Umbilical cord (tissue), 2 donors: ENCODE data around the gene SMYD1. TPM values are rescaled to one million over a fixed set of nuclear protein-coding genes. Genes with fewer than 3 reads are reported as not detected.

Experiments
- DNase-seq: peaks from one replicate; pipeline ENCODE4 v3.0.0-alpha.2; 2015; ENCODE audit warnings: low spot score
- total RNA-seq: library from RNA; depleted of rRNA; stranded (reverse); fragments of >200 nt; gene quantifications from one replicate; pipeline ENCODE4 v1.2.3, GENCODE V29; 2014; ENCODE audit warnings: low replicate concordance; ENCODE audit not compliant: insufficient read depth

SMYD1 gene
- total RNA-seq, 1 donor from 2014 or later, result 0.72 TPM

- peak; percentile 98 for DNase-seq
These were observed 12.1 kb upstream of the SMYD1 start, which contains the start of gene KRCC1 for GRCh38 chr2:88055371-88056128. Gene KRCC1 (minus strand): TSS chr2:88055783. CDS start chr2:88028563, 27,220 bp downstream.

DNA sequence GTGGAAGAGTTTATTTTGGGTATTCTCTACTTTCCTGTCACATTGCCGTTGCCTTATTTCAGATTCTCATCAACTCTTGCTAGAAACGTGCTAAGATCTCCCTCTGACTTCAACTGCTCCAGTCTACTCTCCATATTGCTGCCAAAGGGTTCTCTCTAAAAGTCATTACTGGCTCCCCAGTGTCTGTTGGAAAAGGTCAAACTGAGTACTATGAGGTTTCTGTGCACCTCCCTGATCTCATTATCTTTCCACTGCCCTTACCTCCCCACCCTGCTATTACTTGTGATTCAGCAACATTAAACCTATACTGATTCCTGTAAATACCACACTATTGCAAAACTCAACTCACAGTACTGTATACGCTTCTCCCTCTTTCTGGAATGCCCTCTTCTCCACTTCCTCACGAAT is 10.2 kb upstream of the SMYD1 start:
- DNase-seq, result peak; percentile 43

DNA sequence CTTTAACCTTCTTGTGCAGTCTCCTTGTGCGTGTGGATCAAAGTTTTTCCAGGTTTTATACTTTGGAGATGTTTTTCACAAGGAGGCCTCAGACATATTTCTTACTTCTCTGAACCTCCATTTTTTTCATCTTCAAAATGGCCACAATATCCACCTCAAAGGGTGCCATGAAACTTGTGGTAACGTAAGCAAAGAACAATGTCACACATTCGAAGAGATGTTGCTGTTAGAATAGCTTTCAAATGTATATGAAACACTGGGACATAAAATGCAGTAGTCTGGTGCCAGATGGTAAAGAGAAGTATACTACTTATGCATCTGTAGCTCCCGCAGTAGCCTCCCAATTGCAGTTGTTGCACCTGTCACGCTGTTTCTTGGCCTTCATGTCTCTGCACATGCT is 9.4 kb upstream of the SMYD1 start:
- no peak for DNase-seq

DNA sequence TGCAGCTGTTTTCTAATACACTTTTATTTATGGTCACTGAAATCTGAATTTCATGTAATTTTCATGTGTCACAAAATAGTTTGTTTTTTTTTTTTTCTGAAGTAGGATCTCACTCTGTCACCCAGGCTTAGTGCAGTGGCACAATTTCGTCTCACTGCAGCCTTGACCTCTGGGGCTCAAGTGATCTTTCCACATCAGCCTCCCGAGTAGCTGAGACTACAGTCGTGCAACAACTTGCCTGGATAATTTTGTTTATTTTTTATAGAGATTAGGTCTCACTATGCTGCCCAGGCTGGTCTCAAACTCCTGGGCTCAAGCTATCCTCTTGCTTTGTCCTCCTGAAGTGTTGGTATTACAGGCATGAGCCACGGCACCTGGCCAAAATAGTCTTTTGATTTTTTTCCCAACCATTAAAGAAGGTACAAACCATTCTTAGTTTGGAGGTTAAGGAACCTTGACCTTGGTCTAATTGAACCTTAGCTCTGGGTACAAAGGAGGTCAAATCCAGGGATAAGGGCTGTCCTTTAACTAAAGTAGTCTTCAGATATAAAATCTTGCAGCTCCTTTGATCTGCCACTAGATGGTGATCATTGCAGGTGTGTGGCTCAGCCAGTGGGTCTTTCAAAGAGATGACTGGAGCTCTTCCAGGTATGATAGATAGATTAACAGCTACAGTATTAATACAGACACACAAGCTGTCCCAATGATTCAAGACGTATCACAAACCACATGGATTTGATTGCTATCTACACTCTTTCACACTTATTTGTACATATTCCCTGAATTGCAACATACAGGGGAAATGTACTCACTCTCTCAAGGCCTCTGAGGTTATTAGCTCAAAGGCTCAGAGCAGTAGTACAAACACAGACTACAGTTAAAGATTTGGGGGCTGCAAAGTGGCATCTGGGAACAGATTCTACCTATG is 7.4 kb upstream of the SMYD1 start:
- DNase-seq, result peak; percentile 42

DNA sequence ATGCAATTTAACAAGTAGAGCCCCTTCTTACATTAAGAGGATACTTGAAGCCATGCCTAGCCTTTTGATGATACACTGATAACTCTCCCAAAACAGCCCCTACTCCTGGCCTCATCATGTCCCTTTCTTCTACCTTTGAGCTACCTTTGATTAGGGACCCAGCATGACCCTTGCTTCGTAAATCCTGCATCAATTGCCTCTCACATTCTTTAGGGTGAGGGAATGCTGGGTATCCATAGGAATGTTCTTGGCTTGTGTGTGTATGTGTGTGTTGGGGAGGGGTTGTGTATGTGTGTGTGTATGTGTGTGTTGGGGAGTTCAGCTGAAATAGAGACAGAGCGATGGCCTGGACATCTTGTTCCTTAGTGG is 6.7 kb upstream of the SMYD1 start:
- no peak for DNase-seq

GRCh38 chr2:88061295-88061694 is 6.3 kb upstream of the SMYD1 start:
- DNase-seq, result no peak

GRCh38 chr2:88066543-88066942 is 1.1 kb upstream of the SMYD1 start:
- DNase-seq, result peak; percentile 35

GRCh38 chr2:88067189-88067588 is 436 bp upstream of the SMYD1 start:
- DNase-seq, result no peak

GRCh38 chr2:88068044-88068443 is 419 bp downstream of the SMYD1 start:
- no peak for DNase-seq

- no peak for DNase-seq
These were observed 1.5 kb downstream of the SMYD1 start for GRCh38 chr2:88069117-88069516.

DNA sequence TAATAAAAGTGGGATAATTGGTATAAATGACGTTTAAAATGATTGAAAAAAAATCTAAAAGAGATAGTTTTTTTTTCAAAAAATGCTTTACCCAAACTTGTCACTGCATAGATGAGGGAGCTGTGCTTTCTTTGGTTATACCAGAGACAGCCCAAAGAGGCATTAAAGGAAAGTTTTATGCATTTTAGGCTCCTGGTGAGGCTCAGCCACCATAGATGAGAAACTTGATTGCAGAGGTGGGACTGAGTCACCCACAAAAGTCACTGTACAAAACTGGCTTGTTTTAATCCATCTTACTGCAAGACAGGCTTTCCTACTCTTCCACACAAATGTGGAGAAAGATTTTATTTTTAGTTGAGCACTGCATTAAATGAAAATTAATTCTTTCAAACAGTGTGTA is 2.4 kb downstream of the SMYD1 start:
- DNase-seq, result no peak

DNA sequence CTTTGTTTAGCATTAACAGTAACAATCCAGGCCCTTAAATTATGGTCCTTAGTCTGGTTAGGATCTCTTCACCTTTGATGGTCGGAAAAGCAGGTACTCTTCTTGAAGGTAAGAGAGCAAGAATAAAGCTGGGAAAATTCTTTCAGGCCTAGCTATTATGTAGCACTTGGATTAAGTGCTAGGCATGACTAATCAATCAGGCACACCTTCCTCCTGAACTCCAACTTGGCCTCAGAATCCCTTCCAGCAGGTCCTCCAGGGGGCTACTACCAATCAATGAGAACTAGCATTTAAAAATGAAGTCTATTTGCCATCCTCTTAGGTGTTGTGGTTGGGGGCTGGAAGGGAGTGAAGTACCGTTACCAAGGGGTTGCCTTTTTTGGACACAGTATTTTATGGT is 3.7 kb downstream of the SMYD1 start:
- DNase-seq, result no peak

DNA sequence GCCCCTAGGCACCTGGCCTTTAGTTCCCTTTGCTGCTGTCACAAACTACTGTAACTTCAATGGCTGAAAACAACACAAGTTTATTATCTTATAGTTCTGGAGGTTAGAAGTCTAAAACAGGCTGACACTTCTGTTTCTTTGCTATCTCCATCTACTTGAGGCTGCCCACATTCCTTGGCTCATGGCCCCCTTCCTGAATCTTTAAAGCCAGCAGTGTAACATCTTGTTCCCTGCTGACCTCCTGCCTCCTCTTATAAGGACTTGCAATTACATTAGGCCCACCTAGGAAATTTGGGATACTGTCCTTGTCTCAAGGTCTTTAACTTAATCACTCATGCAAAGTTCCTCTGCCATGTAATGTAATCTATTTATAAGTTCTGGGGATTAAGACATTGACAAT is 6.5 kb downstream of the SMYD1 start:
- no peak for DNase-seq

DNA sequence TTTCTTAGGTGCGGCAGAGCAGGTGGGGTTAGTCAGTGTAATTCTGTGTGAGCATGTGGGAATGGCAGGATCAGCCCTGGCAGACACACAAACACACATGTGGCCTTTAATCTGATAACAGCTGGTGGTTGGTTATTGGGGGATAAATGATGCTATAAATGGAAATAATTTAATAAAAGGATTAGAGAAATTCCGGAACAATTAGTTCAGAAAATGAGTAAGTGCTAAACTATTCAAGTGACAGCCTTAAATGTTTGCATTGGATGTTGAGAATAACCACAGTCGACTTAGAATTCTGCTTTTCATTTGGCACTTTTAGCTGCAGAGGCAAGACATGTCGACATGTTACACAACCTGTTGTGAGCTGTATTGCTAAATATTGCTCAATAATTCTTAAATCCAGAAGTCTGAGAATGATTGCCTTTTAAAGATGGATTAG is 7.2 kb downstream of the SMYD1 start:
- DNase-seq, result no peak

DNA sequence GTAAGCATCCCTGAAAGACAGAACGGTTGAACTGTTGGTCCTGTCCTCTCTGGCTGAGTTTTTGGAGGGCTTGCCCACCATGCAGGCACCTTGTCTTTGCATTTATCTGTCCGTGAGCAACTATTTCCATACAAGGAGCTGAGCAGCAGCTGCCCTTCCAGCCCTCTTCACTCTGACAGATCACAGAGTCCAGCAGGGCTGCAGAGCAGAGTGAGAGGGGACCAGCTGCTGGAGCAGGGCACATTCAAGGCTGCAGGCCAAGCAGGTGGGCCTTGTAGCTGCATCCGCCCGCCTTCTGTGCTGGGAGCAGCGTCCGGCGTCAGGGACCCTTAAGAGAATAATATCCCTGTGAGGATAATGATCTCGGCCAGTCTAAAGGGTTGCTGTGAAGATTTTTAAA is 9.5 kb downstream of the SMYD1 start:
- no peak for DNase-seq

- DNase-seq, result peak; percentile 50
These were observed 11.1 kb downstream of the SMYD1 start for GRCh38 chr2:88078643-88079172.

- no peak for DNase-seq
These were observed 12.9 kb downstream of the SMYD1 start for GRCh38 chr2:88080545-88080944.

DNA sequence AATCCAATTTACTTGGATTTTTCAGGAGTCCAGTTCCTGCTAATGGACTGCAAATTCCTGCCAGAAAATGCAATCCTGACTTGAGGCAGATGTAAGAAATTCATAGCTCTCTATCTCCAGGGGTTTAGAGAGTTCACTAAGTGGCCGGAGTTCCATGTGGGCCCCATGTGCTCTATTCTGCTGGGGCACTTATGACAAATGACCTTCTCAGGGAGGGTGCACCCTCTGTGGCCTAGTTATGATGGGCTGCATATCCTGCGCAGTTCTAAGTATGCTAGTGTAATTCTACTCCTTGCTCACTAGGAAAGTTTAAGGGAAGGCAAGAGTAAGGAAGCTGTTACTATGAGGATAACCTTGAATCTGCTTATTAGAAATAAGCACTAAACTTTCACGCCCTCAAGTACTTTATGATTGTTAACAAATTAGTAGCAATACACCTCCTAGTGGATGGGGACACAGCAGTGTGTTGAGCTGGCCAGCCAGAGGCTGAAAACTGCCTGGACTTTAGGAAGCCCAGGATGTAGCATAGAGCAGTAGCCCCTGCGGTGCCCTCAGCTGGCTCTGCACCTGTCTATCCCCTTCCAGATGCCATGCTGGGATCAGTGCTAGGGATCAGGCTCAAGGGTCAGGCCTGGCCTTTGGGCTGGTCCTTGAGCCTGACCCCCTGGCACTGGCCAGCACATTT is 14.4 kb downstream of the SMYD1 start:
- no peak for DNase-seq

GRCh38 chr2:88082781-88083180 is 15.2 kb downstream of the SMYD1 start:
- no peak for DNase-seq

DNA sequence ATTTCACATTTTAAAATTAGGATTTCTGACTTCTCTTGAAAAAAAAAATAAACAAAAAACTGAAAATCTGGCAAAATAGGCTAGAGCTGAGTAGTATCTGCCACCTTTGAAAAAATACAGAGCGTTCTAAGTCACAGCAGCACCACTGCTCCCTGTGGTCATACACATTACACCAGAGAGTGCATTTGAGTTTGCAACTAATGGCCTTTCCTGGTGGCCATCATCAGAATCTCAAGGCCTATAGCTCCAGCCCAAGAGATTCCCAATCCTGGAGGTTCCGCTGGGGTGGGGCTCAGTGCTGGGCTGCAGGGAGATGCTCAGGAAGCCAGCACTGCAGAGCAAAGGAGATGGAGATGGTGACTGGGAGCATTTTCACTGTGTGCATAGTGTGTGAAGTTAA is 17.5 kb downstream of the SMYD1 start:
- no peak for DNase-seq

DNA sequence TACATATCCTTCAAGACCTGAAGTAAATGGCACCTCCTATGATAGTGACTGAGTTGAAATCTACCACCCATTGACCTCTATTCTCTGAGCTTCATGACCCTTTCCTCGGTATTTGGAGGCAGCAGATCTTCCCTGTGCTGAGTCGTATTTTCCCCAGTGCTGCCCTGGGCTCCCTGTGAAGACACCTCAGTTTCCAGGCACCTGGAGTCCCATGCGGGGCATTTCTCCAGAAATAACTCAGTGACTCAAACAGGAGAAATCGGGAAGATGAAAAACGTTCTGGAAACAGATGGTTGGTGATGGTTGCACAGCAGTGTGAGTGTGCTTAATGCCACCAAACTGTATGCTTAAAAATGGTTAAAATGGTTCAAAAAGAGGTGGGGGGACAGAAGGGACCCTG is 18.0 kb downstream of the SMYD1 start:
- no peak for DNase-seq

DNA sequence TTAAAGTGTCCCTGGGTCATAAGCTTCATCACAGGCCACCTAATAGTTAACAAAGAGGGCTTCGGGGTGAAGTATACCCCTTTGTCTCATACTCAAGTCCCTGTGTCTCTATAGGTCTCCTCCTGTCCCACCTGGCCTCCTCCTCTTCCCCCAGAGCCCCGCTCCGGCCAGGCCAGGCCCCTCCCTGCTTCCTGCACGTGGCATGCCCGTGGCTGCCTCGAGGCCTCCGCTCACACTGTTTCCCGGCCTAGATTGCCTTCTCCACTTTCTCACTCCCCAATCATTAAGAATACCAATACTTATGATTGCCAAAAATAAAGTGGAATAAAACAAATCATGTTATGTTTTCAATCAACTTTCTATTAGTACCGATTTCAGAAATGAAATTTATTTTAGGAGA is 18.8 kb downstream of the SMYD1 start:
- DNase-seq, result no peak
